ENCODE measurements around the gene RBM20.

Gene RBM20

GRCh38 chr10:110815354-110816004 is 171.3 kb downstream of the RBM20 start:
- DNase-seq: no peak

DNA sequence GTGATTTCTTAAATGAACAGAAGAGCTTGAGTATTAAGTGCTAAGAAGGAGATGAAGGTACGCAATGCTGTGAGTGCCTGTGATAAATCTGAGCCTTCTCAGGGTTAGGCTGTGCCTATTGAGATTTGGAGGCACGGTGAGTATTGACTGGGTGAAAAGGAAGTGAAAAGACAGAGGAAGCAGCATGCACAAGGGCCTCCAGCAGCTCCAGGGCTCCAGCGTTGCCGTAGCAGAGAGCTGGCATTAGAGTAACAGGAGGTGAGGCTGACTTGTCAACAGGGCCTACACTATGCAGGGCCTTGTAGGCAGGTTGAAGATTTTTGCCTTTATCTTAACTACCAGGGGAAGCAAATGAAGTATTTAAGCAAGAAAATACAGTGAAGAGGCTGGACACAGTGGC is 173.5 kb downstream of the RBM20 start:
- no peak for DNase-seq

DNA sequence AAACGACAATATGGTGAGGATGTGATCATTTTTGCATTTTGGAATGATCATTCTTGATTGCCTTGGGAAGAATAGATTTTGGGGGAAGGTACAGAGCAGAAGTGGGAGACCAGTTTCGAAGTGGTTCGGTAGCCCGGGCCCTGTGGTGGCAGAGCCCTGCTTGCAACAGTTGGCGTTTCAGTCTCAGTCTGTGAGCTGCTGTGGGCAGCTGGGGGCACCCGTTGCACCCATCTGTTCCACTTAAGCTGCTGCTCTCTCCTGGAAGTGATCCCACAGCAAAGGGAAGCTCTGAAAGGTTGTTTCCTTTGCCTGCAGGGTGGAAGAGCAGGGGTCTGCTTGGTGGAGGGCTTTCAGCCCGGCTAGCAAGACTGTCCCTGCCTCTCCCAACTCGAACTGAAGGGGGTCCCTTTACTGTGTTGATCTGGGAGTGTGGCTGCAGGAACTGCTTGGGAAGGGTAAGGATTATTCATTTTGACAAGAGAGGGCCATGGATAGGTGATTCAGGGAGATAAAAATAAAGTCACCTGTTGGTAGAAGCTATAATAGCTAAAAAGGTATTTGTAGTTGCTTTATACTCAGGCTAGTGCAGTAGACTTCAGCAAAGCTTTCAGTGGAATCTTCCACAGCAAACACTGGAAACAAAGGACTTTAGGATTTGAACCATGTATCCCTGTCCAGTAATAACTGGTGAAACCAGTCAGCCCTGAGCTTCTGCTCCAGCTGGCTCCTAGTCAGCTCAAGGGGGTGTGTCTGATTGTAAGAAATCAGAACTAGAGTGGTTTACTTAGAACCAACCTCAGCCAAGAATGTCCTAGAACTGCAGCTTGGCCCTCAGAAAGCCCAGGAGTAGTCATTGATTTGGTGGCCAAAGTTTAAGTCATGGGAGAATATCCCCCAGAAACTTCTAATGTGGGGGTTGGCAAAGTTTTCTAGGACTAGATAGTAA is 174.4 kb downstream of the RBM20 start:
- DNase-seq: no peak

DNA sequence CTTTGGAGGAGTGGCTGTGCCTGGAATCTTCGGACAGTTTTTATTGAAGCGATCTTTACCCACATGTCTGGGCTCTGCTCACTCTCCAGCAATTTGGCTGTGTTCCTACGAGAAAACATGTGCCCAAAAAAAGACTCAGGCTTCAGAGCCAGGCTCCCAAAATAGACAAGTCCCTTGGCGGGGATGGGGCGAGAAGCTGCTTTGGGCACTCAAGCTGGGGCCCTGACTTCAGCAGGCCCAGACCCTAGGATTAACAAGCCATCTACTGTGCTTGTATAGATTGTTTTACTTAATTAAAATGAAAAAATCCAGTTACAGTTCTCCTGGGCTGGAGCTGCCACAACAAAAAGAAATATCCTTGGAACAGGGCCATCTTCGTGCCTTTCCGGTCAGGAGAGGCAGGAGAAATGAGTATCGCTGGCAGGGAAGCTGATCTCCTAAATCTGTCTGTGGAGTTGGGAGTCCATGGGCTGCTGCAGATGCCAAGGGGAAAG is 176.2 kb downstream of the RBM20 start:
- no peak for DNase-seq

DNA sequence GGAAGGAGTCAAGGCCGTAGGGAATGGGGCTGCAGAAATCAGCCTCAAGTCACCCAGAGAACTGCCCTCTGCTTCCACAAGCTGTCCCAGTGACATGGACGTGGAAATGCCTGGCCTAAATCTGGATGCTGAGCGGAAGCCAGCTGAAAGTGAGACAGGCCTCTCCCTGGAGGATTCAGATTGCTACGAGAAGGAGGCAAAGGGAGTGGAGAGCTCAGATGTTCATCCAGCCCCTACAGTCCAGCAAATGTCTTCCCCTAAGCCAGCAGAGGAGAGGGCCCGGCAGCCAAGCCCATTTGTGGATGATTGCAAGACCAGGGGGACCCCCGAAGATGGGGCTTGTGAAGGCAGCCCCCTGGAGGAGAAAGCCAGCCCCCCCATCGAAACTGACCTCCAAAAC is 177.4 kb downstream of the RBM20 start:
- no peak for DNase-seq

DNA sequence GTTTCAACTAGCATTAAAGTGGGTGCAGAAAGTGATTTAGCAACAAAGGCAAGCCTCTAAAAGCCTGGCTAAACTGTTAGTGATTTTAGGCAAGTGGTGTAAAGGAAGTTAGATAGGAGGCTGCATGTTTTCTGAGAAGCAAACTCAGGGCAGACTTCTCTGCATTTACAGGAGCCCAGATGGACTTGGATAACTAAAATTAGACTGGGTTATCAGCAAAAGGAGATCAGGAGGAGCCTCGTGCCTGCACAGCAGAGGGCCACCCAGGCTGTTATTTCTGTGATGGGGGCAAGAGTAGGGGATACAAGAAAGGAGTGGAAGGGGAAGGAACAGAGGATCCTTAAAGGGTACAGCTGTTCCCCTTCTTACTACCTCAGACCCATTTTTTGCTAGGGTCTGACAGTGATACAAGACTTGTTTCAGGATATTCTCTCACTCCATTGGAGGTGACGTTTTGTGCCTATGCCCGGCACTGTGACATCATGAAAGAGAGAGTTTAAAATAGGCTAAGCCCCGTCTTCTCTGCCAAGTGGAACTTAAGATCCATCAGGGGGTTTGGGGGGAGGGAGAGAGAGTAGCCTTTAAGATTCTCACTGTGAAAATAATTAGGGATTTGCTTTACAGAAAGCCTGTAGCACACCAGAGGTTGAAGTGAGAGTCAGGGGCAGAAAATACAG is 178.0 kb downstream of the RBM20 start:
- DNase-seq: no peak

DNA sequence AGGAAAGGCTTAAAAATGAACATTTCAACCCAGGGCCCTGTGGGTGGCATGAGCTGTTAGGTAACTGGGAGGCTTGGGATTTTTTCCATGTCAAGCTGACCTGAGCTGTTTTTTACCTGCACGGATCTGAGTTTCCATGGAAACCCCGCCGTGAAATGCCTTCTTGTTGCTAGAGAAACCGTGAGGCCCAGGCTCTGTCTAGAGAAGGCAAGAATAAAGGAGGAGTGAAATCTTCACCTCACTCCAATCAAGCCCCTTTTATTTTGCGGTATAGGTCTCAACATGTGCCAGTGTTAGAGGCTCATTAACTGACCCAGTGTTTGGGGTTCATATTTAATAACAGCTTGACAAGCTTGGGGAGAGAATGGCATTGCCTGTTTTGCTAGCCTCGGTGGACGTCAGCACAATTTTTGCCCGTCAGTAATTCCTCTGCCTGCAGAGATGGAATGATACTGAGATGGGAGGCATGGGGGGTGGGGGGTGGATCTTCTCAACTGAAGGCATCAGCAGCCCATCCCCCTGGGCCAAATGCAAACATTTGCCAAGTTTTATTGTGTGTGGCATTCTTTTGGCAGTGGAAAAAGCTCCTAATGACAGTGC is 178.7 kb downstream of the RBM20 start:
- DNase-seq: no peak

GRCh38 chr10:110824152-110824441 is 180.0 kb downstream of the RBM20 start:
- DNase-seq: no peak

- no peak for DNase-seq
Measured at GRCh38 chr10:110824660-110825059, 180.5 kb downstream of the RBM20 start.

DNA sequence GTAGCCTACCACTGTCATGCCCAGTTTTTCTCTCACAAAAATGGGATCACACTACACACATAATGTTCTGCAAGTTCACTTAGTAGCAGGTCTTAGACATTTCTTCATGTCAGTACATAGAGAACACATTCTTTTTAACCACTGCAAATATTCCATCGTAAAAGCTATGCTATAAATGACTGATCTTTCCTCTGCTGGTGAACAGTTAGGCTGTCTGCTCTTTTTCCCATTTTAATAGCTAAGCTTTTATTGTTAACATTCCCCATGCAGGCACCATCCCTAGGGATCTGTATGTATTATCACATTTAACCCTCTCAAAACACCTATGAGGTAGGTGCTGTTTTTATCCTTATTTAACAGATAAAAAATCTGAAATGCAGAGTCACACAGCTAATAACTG is 181.4 kb downstream of the RBM20 start:
- DNase-seq: no peak

DNA sequence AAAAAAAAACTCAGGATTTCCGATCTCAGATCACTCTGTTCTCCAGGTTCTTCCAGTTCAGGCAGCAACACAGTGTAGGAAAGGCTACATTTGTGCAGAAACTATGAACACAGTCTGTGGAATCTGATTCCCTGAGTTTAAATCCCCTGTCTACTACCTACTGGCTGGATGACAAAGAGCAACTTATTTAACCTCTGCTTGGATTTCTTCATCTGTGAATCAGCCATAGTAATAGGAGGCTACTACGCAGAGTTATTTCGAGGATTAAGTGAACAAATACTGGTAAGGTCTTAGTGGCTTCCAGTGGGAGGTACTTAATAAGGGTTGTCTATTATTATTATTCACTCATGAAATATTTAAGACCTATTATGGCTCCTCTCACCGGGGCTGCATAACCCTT is 183.3 kb downstream of the RBM20 start:
- DNase-seq: no peak

DNA sequence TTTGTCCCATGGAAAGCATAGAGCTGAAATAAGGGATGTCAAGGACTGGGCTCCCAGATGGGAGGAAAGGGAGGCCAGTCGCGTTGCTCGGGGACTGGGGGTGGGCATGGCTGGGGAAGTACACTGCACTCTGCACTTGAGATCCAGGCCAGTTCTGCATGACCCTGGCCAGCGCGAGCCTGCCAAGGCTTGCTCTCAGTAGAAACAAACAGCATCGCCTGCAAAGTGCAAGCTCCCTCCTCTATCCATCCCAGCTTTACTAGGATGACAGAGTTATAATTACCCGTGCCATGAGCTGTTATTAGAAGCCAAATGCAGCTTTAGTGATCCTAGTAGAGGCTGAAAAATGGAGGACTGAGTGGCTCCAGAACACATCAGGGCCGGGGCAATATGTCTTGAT is 183.7 kb downstream of the RBM20 start:
- no peak for DNase-seq

DNA sequence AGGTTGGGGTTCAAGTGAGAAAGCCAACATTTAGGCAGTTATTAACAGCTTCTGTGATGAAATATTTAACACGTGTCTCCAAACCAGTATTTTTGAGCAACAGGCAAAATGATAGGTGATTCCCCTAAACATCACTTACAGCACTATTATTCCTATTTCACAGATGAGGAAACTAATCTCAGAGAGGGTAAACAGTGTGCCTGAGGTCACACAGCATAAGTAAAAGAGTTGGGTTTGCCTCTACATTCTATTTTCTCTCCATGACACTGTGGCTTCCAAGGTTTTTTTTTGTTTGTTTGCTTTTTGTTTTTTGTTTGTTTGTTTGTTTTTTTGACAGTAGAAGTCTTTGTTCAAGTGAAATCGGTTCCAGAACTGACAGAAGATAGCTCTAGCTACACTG is 184.4 kb downstream of the RBM20 start:
- no peak for DNase-seq

DNA sequence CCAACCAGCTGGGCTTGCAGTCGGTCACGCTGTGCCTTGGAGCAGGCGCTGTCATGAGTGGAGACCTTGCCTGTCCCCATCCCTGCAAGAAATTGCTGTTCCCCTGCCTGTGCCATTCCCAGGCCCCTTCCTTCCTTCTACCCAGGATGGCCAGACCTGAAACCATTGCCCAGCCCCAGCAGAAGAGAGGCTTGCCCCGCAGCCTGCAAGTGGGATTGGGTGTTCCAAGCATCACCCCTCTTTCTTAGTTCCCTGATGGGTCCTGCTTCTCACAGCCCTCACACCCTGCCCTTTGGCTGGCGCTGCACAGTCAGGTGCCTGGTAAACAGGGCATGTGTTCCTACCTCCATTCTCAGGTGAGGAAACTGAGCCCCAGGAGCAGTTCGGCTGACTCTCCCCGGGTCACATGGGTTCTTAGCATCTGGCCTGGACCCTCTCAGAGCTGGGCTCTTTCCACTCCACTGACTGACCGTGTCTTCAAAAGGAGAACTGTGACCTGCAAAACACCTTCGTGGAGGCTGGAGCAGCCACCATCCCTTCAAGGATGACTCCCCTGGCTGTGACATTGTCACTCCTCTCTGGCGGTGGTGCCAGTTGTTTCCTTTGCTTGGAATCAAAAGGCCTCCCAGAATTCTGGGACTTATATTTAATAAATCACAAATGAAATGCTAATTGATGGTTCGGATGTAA is 185.7 kb downstream of the RBM20 start:
- DNase-seq: no peak

- DNase-seq: no peak
Measured at GRCh38 chr10:110833234-110833940, 189.3 kb downstream of the RBM20 start.

GRCh38 chr10:110833941-110834628 is 189.9 kb downstream of the RBM20 start:
- no peak for DNase-seq

DNA sequence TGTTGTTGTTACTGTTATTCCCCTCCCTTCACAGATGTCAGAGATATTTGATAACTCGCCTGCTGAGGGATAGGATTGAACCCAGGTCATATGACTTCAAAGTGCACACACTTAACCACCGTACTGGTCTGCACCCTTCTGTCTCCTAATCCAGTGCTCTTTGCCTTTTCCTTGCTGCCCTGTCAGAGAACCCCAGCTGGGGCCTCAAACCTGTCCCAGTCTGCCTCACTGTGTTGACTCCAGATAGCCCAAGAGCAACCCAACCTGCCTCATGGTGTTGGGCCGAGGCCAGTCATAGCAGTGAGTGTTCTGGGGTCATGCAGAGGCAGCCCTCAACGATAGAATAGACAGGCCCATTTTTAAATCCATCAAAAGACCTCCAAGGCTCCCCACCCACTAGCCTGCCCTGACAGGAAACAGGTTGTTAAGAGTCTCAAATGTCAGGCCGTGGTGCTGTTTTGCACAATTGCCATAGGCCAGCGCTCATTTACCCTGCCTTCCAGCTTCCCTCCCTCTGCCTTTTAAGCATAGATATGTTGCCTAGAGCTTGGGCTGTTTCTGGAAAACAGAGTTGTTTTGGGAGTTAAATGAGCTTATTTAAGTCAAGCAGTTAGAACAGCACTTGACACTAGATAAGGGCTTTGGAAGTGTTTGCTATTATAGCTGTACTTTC is 190.6 kb downstream of the RBM20 start:
- no peak for DNase-seq

- DNase-seq: no peak
Measured at GRCh38 chr10:110835841-110836240, 191.7 kb downstream of the RBM20 start.

DNA sequence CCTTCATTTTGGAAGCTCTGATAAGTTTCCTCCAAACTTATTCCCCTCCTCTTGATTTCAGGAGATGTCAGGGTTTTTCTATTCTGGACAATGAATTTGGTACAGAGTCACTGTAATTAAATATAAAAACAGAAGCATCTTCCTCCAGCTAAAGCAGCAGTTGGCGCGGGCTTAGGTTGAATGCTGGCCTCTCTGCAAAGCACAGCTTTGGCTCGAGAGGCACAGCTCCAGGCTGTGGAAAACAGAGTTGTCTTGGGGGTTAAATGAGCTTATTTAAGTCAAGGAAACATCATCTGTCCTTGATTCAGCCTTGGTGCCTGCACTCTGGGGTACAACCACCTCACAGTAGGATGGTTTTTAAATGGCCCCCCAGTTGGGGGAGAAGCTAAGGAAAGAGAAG is 192.6 kb downstream of the RBM20 start:
- no peak for DNase-seq

DNA sequence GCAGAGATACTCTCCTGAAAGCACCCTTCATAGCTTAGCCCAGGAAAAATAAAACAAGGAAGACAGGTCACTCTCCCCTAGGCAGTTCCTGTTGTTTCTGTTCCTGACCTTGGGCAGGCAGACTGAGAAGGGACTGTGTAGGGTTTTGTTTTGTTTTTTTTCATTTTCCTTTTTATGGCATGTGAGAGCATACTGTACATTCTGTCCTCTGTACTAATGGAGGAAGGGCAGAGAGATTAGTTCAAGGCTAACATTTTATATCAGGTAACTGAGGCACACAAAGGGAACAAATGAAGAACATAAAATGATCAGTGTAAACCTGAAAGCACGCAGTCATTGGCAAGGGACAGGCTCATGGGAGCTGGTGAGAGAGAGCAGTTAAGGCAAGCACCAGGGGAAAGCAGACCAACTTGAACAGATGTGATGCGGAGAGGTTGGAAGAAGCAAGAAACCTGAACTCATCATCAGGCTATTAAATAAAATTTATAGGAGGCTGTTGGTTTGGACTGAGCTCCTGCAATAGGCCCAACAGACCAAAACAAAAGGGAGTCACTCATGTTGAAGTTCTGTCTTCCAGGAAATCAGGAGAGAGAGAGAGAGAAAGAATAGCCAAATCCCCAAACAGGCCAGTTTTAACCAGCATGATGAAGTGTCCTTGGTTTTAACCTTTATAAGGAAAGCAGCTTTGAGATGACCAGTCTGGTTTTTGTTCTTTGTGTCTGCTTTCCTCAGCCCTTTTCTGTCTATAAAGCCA is 193.5 kb downstream of the RBM20 start:
- DNase-seq: no peak

Measured in kidney glomerular epithelial cell (primary cell).